ENCODE results near the gene RDH16. TPM values are rescaled to one million over a fixed set of nuclear protein-coding genes. Genes with fewer than 3 reads are reported as not detected.
"Not testable (repeated sequence)": the region's sequence is repeated elsewhere in the genome, so short reads cannot be mapped to it uniquely, and the experiment has no call there.

The RDH16 gene
- total RNA-seq, 1 donor from 2014 or later, result 0.12 TPM

GRCh38 chr12:56979628-56980027, 22.2 kb upstream of the RDH16 start:
- TF ChIP-seq CTCF (conservative IDR thresholded peaks at IDR 0.05; ENCODE audit: low read depth, low read length), result no peak
- H3K4me3 ChIP-seq (ENCODE audit: low read depth, low read length), result no peak overlapping the region
- DNase-seq (ENCODE audit: low read depth), result no peak

GRCh38 chr12:56978397-56979138, 21.2 kb upstream of the RDH16 start:
- TF ChIP-seq CTCF (conservative IDR thresholded peaks at IDR 0.05; ENCODE audit: low read depth, low read length), result no peak
- H3K4me3 ChIP-seq (ENCODE audit: low read depth, low read length), result no peak overlapping the region
- no peak for DNase-seq (ENCODE audit: low read depth)

- not testable (repeated sequence) for DNase-seq (ENCODE audit: low read depth); H3K4me3 ChIP-seq (ENCODE audit: low read depth, low read length)
Observed at GRCh38 chr12:56977361-56977760, 20.0 kb upstream of the RDH16 start.

- not testable (repeated sequence) for DNase-seq (ENCODE audit: low read depth); H3K4me3 ChIP-seq (ENCODE audit: low read depth, low read length)
Observed at GRCh38 chr12:56974224-56974623, 16.8 kb upstream of the RDH16 start.

GRCh38 chr12:56968910-56969309, 11.5 kb upstream of the RDH16 start:
- not testable (repeated sequence) for DNase-seq (ENCODE audit: low read depth); H3K4me3 ChIP-seq (ENCODE audit: low read depth, low read length)

- H3K4me3 ChIP-seq (ENCODE audit: low read depth, low read length); DNase-seq (ENCODE audit: low read depth): not testable (repeated sequence)
Observed at GRCh38 chr12:56965997-56966642, 8.7 kb upstream of the RDH16 start.

- DNase-seq (ENCODE audit: low read depth); H3K4me3 ChIP-seq (ENCODE audit: low read depth, low read length): not testable (repeated sequence)
Observed at GRCh38 chr12:56965124-56965523, 7.7 kb upstream of the RDH16 start.

GRCh38 chr12:56963557-56963956, 6.1 kb upstream of the RDH16 start:
- DNase-seq (ENCODE audit: low read depth); H3K4me3 ChIP-seq (ENCODE audit: low read depth, low read length): not testable (repeated sequence)

GRCh38 chr12:56962247-56962646, 4.8 kb upstream of the RDH16 start:
- not testable (repeated sequence) for DNase-seq (ENCODE audit: low read depth); H3K4me3 ChIP-seq (ENCODE audit: low read depth, low read length)

- DNase-seq (ENCODE audit: low read depth), result no peak
- no peak overlapping the region for H3K4me3 ChIP-seq (ENCODE audit: low read depth, low read length)
- TF ChIP-seq CTCF (conservative IDR thresholded peaks at IDR 0.05; ENCODE audit: low read depth, low read length), result no peak
Observed at GRCh38 chr12:56958422-56958821, 1.0 kb upstream of the RDH16 start.

Data from epithelial cell of proximal tubule (primary cell).